PC-3 (cell line): ENCODE data around the gene KLK10. TPM values are rescaled to one million over a fixed set of nuclear protein-coding genes. Genes with fewer than 3 reads are reported as not detected.
A peak's percentile ranks its signal among the peaks of the same experiment; 100 is the strongest.

Source experiments
- ATAC-seq: fragments of 200-7000 bp; cut with Tn5 transposase; 2 replicates; pipeline ENCODE4 v1.9.1; 2020; ENCODE audit warnings: mild to moderate bottlenecking, moderate library complexity
- BruUV-seq: library from RNA; stranded (reverse); fragments of 400-500 nt; replicated peaks from 2 replicates; lab custom pipeline; 2021; lab: Mats Ljungman, UMichigan
- CTCF ChIA-PET: fragments of 300-600 bp; sonication (Branson Sonifier 250); formaldehyde crosslinking; loops from one replicate; lab custom pipeline; 2022; ENCODE audit warnings: antibody characterized with exemption; lab: Charles Lee
- POLR2A ChIA-PET: fragments of 300-600 bp; sonication (Branson Sonifier 250); formaldehyde crosslinking; loops from one replicate; lab custom pipeline; 2022; ENCODE audit warnings: antibody characterized with exemption; ENCODE audit not compliant: unreplicated experiment; lab: Charles Lee
- DNase-seq: peaks from one replicate; pipeline ENCODE4 v3.0.0-alpha.2; 2015
- H2AFZ ChIP-seq: fragments of 300-600 bp; sonication (generic); 2 replicates; pipeline ENCODE4 v1.6.0; 2016; ENCODE audit warnings: antibody characterized with exemption, low read length
- H3F3A ChIP-seq: fragments of 300-600 bp; sonication (generic); one replicate; pipeline ENCODE4 v1.6.0; 2017; ENCODE audit warnings: antibody characterized with exemption, low read length, control low read depth, mild to moderate bottlenecking; ENCODE audit not compliant: unreplicated experiment
- H3K27ac ChIP-seq: fragments of 300-600 bp; sonication (generic); 2 replicates; pipeline ENCODE4 v1.5.1; 2016; ENCODE audit warnings: mild to moderate bottlenecking, low read length
- H3K27me3 ChIP-seq: fragments of 300-600 bp; sonication (generic); 2 replicates; pipeline ENCODE4 v1.6.1; 2016; ENCODE audit warnings: low read length, mixed read lengths
- H3K36me3 ChIP-seq: fragments of 300-600 bp; sonication (generic); 2 replicates; pipeline ENCODE4 v1.6.1; 2016; ENCODE audit warnings: low read depth, mixed run types, low read length, mixed read lengths
- H3K4me1 ChIP-seq: fragments of 300-600 bp; sonication (generic); 2 replicates; pipeline ENCODE4 v1.5.1; 2016; ENCODE audit warnings: low read length; ENCODE audit not compliant: insufficient read depth
- H3K4me2 ChIP-seq: fragments of 300-600 bp; sonication (generic); 2 replicates; pipeline ENCODE4 v1.6.0; 2016; ENCODE audit warnings: low read length
- H3K4me3 ChIP-seq: fragments of 300-600 bp; sonication (generic); 2 replicates; pipeline ENCODE4 v1.5.1; 2016; ENCODE audit warnings: mild to moderate bottlenecking, low read length, mixed read lengths
- H3K79me2 ChIP-seq: fragments of 300-600 bp; sonication (generic); 2 replicates; pipeline ENCODE4 v1.6.1; 2017; ENCODE audit warnings: low read length, mixed read lengths
- H3K9ac ChIP-seq: fragments of 300-600 bp; sonication (generic); 2 replicates; pipeline ENCODE4 v1.6.0; 2016; ENCODE audit warnings: mild to moderate bottlenecking, low read length
- H3K9me2 ChIP-seq: fragments of 300-600 bp; sonication (generic); replicated peaks from 2 replicates; pipeline ENCODE4 v1.6.1; 2016; ENCODE audit warnings: mixed run types, low read length, mixed read lengths
- H3K9me3 ChIP-seq: fragments of 300-600 bp; sonication (generic); 2 replicates; pipeline ENCODE4 v1.6.1; 2016; ENCODE audit warnings: low read length, mixed read lengths
- H4K20me1 ChIP-seq: fragments of 300-600 bp; sonication (generic); 2 replicates; pipeline ENCODE4 v1.6.1; 2016; ENCODE audit warnings: low read length, mixed read lengths
- CTCF ChIP-seq: fragments of 300-600 bp; sonication (generic); conservative IDR thresholded peaks from 2 replicates; pipeline ENCODE4 v1.5.1; 2017; ENCODE audit warnings: antibody characterized with exemption, low read depth, mild to moderate bottlenecking, low read length
- EZH2 ChIP-seq: fragments of 300-600 bp; sonication (generic); IDR thresholded peaks from one replicate; pipeline ENCODE4 v1.6.1; 2017; ENCODE audit warnings: antibody characterized with exemption, mild to moderate bottlenecking, low read length; ENCODE audit not compliant: unreplicated experiment
- EZH2phosphoT487 ChIP-seq: fragments of 300-600 bp; sonication (generic); IDR thresholded peaks from 2 replicates; pipeline ENCODE4 v1.6.1; 2018; ENCODE audit warnings: mild to moderate bottlenecking, antibody characterized with exemption, low read length, borderline replicate concordance
- intact Hi-C: fragments of 100-400 bp; cut with micrococcal nuclease; formaldehyde crosslinking; loops from 2 replicates; pipeline ENCODE4 v1.9.0; 2023
- total RNA-seq: library from RNA; depleted of rRNA; stranded (reverse); fragments of >200 nt; gene quantifications from 2 replicates; pipeline ENCODE4 v1.2.3, GENCODE V29; 2014

Gene KLK10
- total RNA-seq, 1 experiment from 2014 or later = 1.2 TPM

- peak; percentile 43 for DNase-seq
Measured at GRCh38 chr19:51010066-51010795, 9.3 kb downstream of the KLK10 start.

GRCh38 chr19:51009061-51009891, 10.2 kb downstream of the KLK10 start:
- no peak overlapping the region for H3K27ac ChIP-seq
- no peaks in the 10 kb centered on the region for H3K27me3 ChIP-seq
- DNase-seq (no peak), ATAC-seq (no peak)
- H4K20me1 ChIP-seq = no peaks in the 10 kb centered on the region
- H3K36me3 ChIP-seq = no peaks in the 10 kb centered on the region
- H3K9me3 ChIP-seq = 0 out of 2 replicates have a peak, but pooled peaks cover 4% of the 10 kb centered on the region
- H3K9me2 ChIP-seq = no peaks in the 10 kb centered on the region
- intact Hi-C loops = no loop called here
- BruUV-seq = no TSS peak
- no peak overlapping the region for H3K9ac ChIP-seq
- TF ChIP-seq CTCF = no peak
- no peak for TF ChIP-seq EZH2phosphoT487
- TF ChIP-seq EZH2 = no peak
- H3K4me1 ChIP-seq = peaks cover 19% of the 10 kb centered on the region; the same call in 1 of the 2 replicates
- ChIA-PET POLR2A (no interaction called here), CTCF (no interaction called here)
- no peak overlapping the region for H3K4me2 ChIP-seq
- no peak overlapping the region for H3K4me3 ChIP-seq
- no peaks in the 10 kb centered on the region for H3K79me2 ChIP-seq
- no peak overlapping the region for H2AFZ ChIP-seq
- H3F3A ChIP-seq = no peaks in the 10 kb centered on the region

More at GRCh38 chr19:51010066-51010795, 9.3 kb downstream of the KLK10 start:
- no peak; the same call in 1 of the 2 replicates for ATAC-seq
- Histone ChIP-seq H2AFZ (no peak overlapping the region), H3K9me2 (no peaks in the 10 kb centered on the region), H3K79me2 (no peaks in the 10 kb centered on the region), H4K20me1 (no peaks in the 10 kb centered on the region), H3K9ac (no peak overlapping the region), H3K9me3 (0 out of 2 replicates have a peak, but pooled peaks cover 4% of the 10 kb centered on the region), H3K4me1 (peaks cover 19% of the 10 kb centered on the region; the same call in 1 of the 2 replicates), H3K27ac (no peak overlapping the region), H3K4me2 (no peak overlapping the region), H3K36me3 (no peaks in the 10 kb centered on the region), H3K27me3 (no peaks in the 10 kb centered on the region), H3K4me3 (no peak overlapping the region), H3F3A (no peaks in the 10 kb centered on the region)
- no TSS peak for BruUV-seq
- TF ChIP-seq CTCF (no peak), EZH2 (no peak), EZH2phosphoT487 (no peak)
- intact Hi-C loops = no loop called here
- POLR2A ChIA-PET = no interaction called here
- CTCF ChIA-PET = no interaction called here
